LoVo (cell line): ENCODE measurements around the gene ZNF219.

Experiments
- DNase-seq: peaks from one replicate; pipeline ENCODE4 v3.0.0-alpha.2; 2016; ENCODE audit warnings: low spot score

The ZNF219 gene

DNA sequence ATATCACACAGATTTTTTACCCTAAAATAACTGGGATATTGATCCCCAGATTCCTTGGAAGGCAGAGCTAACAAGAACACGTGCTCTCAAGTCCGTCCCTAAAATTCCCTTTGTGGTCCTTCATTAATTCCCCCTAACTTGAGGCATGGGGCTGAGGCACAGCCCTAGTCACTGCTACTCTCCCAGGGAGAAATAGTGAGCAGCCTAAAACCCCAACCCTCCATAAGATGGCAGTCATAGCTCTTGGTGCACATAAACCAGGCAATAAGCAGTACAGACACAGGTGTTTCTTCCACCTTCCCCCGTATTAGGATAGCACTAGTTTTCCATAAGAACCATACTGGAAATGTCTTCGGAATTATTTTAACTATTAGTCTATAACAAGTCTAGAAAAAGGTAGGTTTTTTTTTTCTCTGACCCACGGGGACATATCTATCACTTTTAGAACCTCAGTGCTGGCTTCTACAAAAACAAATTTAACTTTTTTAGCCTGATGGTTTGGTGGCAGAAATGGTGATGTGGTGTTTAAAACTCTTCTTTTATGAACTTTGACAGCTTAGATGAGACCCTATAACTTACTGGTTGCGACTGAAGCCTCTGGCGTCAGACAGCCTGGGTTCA lies 31.5 kb downstream of the ZNF219 start:
- no peak for DNase-seq

DNA sequence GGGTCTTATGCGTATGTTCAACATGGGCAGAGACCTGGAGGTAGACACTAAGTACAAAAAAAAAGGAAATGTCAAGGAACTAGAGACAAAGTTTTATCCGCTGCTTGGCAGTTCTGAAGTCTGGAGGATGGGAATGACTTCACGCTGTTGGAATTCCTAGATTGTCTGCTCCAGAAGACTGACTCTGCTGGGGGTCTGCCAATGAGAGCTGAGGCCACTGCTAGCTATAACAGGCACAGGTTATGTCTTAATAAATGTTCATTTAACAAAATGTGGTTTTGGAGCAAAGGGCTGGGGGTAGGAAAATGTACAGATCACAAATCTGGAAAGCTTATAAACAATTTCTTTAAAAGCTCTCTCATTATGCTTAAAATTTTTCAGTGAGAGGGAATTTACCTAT lies 35.0 kb downstream of the ZNF219 start:
- no peak for DNase-seq

DNA sequence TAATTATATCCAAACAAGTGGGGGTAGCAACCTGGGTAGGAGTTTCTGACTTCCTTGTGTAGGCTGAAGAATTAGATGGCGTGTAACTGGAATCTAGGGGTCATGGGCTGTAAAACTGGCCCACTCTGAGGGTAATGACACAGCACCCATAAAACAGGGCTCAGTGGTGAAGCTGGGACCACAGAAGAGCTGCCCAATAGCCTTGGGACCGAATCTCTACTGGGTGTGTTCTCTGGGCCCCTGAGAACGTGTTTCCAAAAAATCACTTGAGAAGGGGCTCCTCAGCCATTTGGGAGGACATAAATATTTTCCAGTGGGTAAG lies 37.1 kb downstream of the ZNF219 start:
- no peak for DNase-seq

DNA sequence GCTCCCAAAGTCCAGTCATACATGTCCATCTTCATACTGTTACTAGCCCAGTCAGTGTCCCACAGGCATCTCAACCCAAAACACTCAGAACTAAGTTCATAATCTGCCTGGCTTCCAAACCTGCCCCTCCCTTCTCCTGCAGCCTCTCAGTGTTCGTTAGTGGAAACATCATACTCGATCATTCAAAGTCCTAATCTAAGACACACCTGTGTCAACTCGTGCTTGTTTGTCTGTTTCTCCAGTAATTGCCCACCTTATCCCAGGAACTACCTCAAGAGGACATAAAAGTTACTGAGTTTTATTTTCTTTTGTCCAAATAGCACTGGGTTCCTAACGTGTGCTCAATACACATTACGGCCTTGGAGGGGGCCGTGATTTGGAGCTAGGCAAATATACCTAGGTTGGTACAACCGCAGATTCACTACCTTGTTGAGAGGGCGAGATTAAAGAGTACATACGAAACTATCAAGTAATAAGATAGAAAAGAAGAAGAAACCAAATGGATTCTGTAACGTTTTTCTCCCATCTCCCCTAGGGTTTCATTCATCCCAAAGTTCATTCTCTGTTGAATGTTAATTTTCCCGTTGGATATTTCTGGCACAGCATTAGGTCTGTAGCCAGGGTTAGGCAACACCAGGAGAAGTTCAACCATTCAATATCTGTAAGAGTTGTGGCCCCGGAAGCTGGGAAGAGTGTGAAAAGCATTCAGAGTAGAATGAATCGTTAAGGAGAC lies 37.7 kb downstream of the ZNF219 start:
- no peak for DNase-seq

DNA sequence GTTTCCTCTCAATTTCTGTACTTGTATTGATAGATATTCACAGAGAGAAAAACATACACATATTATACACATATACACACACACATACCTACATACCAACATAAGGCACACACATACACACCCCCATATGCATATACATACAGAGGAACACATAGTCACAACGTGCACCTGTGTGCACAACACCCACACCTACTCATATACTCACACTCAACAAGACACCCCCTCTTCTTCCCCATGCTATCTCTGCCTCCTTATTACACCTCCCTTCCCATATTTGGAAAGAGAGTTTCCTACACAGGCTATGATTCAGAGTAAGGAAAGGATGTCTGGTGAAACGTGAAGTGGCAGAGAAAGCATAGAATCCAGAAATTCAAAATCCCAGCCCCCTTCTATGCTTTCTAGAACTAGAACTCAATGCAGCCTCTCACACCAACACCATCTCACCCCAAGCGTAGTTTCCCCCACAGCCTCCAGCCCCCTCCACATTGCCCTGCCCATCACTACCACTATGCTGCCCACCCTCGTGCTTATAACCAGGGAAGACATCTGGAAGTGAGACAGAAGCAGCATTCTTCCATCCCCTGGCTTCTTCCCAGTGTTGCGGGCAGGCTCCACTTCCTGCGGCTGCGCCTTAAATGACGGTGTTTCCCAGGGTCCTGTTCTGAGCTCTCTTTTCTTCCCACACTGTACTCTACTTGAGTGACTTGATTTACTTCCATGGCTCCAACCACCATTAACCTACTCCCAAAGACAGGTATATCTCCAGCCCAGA lies 38.4 kb downstream of the ZNF219 start:
- DNase-seq: no peak

DNA sequence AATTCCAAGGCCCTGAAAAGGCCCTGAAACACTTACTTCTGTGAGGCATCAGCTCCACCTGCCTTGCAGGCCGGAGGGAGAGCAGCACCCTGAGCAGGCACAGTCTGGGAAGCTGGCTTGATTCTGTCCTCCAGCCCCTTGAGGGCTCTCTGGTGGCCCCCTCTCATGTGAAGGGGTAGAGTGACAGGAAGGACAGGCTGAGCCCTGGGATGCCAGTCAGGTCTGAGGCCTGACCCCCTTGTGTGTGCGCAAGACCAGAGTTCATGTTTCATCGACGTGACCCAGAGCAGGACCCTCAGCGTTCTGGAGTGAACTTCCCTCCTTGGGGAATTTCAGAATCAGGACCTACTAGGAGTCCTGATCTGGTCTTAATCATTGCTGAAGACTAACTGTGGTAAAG lies 39.6 kb downstream of the ZNF219 start:
- DNase-seq: no peak

DNA sequence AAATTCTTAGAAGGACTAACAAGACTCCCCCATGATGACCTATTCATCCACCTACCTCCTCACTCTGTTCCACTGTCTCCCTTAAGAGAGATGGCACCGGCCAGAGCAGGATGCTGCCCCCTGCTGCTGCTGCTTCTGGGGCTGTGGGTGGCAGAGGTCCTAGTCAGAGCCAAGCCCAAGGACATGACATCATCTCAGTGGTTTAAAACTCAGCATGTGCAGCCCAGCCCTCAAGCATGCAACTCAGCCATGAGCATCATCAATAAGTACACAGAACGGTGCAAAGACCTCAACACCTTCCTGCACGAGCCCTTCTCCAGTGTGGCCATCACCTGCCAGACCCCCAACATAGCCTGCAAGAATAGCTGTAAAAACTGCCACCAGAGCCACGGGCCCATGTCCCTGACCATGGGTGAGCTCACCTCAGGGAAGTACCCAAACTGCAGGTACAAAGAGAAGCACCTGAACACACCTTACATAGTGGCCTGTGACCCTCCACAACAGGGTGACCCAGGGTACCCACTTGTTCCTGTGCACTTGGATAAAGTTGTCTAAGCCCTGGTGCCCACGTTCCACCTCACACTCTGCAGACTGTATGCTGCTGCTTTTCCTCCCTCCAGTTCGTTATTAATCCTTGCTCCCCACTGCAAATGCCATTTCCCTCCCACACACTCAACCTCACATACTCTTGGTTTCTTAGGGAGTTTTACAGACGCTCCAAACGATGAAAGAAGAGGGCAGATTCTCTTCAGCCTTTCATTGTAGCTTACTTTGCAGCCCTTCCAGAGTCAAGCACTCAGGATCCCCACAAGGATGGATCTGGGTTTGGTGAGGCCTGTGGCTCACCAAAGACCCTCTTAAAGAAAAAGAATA lies 40.4 kb downstream of the ZNF219 start, which contains the start of gene RNASE8:
TSS of gene RNASE8 (plus strand) at position 20 of the 873 bp plus-strand sequence. CDS start at position 91, 71 bp downstream.
- DNase-seq: no peak

DNA sequence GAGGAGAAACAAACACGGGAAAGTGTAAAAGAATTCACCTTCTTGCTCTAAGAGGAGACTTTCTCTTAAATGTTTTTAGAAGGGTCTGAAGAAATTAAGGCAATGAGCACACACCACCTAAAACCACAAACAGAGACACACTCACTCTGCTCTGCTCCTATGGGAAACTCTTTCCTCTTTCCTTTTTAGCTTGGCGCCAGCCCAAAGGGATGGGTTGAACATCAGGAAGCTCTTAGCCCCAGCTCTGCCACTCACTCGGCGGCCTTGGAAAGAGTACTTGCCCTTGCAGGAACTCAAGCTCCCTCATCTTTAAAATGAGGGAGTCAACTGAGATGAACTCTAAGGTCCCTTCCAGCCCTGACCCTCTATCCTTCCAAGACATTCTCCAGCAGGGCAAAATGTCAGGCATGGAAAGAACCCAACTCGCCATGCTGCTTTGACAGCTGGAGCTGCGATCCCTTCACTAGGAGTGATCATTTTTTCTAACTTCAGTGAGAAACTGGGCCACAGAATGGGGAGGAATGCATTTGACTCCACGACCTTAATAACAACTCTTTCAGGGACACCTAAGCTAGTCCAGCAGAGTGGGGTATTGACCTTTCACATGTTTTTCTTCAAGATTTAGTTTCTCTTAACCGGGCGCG lies 41.8 kb downstream of the ZNF219 start:
- DNase-seq: no peak

DNA sequence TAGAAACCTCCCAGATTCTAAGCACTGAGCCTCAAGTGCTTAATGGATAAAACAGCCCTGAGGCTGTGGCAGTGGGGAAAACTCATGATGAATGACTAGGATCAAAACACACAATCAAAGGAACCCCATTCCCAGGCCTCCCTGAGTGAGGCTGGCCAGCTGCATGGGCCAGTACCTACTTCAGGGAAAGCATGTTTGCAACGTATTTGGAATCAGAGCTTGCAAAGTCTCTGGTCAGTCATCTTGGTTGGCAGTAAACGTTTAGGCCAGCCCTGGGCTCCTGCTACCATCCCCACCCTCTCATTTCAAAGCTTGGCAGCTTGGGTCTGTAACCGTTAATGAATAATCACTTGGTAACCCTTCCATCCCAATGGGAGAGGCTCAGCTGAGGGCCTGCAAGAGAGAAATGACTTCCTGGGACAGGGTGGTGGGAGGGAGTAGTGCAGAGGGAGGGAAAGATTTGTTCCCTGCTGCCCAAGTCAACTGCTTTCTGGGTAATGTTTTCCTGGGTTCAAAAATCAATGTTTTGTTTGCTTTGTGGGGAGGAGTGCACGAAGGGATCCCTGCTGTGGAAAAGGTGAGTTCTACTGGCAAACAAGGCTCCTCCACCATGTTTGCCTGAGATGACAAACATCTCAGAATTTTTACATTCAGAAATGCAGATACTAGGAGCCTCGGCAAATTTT lies 42.9 kb downstream of the ZNF219 start:
- DNase-seq: no peak

DNA sequence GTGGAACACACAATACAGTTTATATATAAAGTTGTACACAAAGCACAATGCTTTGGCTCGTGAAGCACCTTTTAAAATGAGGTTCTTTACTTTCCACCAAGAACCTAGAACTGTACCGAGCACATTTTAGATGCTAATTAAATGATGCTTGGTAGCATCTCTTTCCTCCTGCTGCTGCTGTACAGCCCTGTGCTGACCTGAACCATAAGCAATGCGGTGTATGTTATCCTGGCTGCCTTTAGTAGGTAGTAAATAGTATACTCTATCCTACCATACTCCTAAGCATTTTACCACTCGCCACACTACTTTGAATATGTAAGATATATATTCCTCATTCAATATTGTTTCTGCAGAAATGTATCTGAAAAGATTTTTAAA lies 43.7 kb downstream of the ZNF219 start:
- DNase-seq: no peak

DNA sequence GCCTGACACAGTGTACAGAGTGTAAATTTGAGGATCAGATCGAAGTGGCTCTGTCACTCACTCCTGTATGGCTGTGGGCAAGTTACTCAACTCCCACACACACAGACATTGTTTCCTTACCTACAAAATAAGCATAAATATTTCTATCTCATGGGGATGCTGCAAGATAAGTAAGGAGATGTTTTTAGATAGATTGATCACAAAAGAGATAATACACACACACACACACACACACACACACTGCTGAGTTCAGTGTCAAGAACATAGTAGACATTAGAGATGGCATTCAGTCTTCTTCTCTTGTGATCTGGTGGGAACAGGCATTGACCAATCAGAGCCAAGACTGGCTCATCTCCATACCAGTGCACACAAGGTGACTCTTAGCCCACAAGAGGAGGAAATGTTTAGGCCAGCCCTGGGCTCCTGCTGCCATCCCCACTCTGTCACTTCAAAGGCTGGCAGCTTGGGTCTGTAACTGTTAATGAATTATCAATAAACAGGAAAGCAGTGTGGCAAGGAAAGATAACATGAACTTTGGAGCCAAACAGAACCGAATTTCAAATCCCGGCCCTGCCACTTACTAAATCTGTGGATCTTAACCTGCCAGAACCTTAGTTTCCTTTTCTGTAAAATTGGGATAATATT lies 44.2 kb downstream of the ZNF219 start:
- DNase-seq: no peak

DNA sequence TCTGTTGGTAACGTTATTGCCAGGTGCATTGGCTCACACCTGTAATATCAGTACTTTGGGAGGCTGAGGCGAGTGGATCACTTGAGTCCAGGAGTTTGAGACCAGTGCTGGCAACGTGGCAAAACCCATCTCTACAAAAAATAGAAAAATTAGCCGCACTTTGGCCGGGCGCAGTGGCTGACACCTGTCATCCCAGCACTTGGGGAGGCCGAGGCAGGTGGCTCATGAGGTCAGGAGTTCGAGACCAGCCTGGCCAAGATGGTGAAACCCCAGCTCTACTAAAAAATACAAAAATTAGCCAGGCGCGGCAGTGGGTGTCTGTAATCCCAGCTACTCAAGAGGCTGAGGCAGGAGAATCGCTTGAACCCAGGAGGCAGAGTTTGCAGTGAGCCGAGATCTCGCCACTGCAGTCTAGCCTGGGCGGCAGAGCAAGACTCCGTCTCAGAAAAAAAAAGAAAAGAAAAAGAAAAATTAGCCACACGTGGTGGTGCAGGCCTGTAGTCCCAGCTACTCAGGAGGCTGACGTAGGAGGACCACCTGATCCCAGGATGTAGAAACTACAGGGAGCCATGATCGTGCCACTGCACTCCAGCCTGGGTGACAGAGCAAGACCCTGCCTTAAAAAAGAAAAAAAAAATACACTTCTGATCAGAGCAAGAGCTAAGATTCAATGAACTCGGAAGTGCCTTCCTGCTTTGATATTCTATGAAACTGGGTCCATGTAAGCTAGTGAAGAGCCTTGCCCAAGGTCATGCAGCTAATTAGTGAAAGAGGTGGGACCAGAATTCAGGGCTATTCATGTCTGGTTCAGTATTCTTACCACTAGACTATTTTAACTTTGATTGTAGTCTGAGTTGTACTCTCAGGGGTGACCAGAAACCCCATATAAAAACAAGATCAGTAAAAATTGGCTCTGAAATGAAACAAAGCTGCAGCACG lies 45.0 kb downstream of the ZNF219 start:
- no peak for DNase-seq

DNA sequence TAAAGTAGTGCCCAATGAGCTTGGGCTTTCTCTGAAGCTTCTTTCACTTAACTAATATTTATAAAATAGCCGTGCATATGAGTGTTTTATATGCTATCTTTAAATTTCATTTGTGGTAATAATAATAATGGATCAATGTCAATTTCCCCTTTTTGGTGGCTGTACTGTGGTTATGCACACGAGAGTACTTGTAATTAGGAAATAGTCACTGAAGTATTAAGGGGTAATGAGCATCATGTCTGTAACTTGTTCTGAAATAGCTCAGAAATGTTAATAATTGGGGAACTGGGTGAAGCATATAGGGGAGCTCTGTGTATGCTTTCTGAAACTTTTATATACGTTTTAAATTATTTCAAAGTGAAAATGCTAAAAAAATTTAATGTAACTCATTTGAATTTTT lies 47.9 kb downstream of the ZNF219 start:
- no peak for DNase-seq

DNA sequence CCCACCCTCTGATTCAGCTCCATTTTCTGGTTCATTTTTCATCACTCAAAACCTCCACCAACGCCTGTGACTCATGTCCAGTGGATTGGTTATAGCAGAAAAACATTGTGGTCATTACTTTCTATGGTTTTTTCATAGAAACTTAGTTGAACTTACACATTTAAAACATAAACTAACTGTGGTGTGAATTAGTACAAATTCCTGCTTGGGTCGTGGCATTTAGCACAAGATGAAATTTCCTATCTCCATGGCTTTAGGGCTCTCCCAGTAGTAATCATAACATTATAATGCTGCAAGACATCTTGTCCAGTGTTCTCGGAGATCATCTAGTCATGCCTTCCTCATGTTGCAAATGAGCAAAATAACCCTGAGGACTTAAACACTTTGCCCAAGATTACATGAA lies 49.2 kb downstream of the ZNF219 start:
- no peak for DNase-seq

DNA sequence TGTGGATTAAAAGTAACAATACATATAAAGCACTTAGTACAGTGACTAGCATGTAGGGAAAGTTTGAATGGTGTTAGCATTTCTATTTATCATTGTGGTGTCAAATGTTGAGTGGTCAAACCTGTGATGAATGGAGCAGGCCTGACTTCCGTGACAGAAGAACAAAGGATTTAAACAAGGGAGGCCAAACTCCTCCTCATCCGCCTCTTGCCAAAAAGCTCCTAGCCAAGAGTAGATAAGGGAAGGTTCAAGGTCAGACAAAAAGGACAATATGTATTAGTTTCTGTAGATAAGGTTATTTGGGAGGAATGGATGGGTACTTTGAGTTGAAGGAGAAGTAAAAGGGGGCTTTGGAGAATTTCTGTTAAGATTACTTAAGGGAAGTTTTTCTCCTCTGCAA lies 49.8 kb downstream of the ZNF219 start:
- DNase-seq: no peak

DNA sequence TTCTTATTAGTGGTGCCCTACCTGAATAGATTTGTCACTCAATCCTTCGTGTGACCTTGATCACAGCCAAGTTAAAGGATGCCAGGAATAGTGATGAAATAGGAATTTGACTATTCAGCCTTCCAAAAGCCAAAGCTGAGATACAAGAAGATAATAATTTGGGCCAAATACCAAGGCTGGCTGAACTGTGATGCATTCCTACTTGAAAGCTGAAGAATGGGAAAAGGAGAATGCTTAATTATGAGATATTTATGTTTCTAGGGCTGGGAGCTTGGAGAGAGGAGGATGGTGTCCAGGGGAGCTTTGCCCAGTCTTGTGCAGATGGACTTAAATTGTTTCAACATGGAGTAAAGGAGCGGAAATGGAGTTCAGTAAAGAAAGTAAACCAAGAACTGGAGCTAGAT lies 51.1 kb downstream of the ZNF219 start:
- no peak for DNase-seq

DNA sequence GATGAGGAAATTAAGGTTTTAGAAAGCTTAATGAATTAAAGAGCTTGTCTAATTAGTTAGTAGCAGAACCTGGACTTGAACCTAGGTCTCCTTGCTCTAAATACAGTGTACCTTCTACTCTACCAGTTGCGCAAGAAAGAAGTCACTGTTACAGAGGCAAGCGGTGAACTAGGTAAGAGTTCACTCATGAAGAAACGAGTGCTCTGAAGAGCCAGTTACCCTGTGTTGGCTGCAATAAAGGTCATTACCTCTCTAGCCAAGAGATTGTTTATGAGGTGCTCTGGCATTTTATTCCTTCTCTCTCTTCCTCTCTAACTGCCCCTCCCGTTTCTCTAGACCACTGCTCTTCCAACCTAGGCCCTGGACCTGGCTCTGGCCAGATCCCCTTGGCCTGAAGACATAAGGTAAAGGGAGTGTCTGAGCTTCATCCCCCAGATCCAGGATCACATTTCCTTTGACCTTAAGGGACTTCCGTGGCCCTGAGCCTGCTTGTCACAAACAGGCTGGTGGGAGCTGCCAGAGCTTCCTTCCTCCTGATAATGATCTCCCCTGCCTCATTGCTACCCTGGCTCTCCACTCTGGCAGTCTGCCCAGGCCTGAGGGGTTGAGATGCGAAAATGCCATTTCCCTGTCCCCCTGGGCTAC lies 54.4 kb downstream of the ZNF219 start:
- DNase-seq: peak; percentile 32

DNA sequence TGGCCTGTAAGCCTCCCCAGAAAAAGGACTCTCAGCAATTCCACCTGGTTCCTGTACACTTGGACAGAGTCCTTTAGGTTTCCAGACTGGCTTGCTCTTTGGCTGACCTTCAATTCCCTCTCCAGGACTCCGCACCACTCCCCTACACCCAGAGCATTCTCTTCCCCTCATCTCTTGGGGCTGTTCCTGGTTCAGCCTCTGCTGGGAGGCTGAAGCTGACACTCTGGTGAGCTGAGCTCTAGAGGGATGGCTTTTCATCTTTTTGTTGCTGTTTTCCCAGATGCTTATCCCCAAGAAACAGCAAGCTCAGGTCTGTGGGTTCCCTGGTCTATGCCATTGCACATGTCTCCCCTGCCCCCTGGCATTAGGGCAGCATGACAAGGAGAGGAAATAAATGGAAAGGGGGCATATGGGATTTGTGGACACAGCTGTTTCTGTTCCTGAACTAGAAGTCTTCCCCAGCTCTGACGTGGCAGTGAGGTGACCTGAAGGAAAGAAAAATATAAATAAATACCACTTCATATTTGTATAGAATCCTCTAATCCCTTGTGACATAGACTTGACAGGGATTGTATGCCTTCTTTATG lies 55.0 kb downstream of the ZNF219 start:
- DNase-seq: no peak

DNA sequence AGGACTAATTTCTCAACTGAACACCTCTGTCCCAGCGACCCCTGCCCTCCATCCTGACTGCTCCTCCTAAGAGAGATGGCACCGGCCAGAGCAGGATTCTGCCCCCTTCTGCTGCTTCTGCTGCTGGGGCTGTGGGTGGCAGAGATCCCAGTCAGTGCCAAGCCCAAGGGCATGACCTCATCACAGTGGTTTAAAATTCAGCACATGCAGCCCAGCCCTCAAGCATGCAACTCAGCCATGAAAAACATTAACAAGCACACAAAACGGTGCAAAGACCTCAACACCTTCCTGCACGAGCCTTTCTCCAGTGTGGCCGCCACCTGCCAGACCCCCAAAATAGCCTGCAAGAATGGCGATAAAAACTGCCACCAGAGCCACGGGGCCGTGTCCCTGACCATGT lies 55.5 kb downstream of the ZNF219 start:
- no peak for DNase-seq
